GM19238 (cell line): ENCODE data around the gene SNX32.

Source experiments
- DNase-seq: peaks from one replicate; pipeline ENCODE4 v3.0.0; 2011; ENCODE audit warnings: low spot score; ENCODE audit not compliant: insufficient read length

Gene SNX32

GRCh38 chr11:65865550-65866172 is 31.9 kb downstream of the SNX32 start:
- DNase-seq = no peak

GRCh38 chr11:65866509-65867283 is 32.9 kb downstream of the SNX32 start:
- no peak for DNase-seq

- no peak for DNase-seq
These were observed 33.7 kb downstream of the SNX32 start for GRCh38 chr11:65867284-65868071.

- no peak for DNase-seq
These were observed 34.4 kb downstream of the SNX32 start for GRCh38 chr11:65868076-65868667.

GRCh38 chr11:65868907-65869306 is 35.1 kb downstream of the SNX32 start:
- DNase-seq = no peak

- DNase-seq = no peak
These were observed 36.0 kb downstream of the SNX32 start for GRCh38 chr11:65869643-65870306.

GRCh38 chr11:65870307-65870658 is 36.5 kb downstream of the SNX32 start:
- no peak for DNase-seq

- no peak for DNase-seq
These were observed 37.2 kb downstream of the SNX32 start for GRCh38 chr11:65870706-65871681.

GRCh38 chr11:65871811-65872548 is 38.2 kb downstream of the SNX32 start:
- no peak for DNase-seq

- DNase-seq = no peak
These were observed 39.0 kb downstream of the SNX32 start, which contains the start of gene EFEMP2 for GRCh38 chr11:65872586-65873317. EFEMP2 (minus strand) TSS chr11:65872800; CDS start chr11:65872354, 446 bp downstream.

GRCh38 chr11:65873318-65874156 is 39.8 kb downstream of the SNX32 start:
- peak; percentile 99 for DNase-seq

- no peak for DNase-seq
These were observed 45.9 kb downstream of the SNX32 start, which contains the start of gene CTSW for GRCh38 chr11:65879617-65880016. CTSW (plus strand) TSS chr11:65879837; CDS start chr11:65879855, 18 bp downstream.

GRCh38 chr11:65880027-65880426 is 46.3 kb downstream of the SNX32 start:
- no peak for DNase-seq

- DNase-seq = no peak
These were observed 47.2 kb downstream of the SNX32 start for GRCh38 chr11:65880844-65881421.

- DNase-seq = no peak
These were observed 48.6 kb downstream of the SNX32 start for GRCh38 chr11:65882120-65883057.
